IMR-90 (cell line): ENCODE results near the gene CYP17A1. TPM values are rescaled to one million over a fixed set of nuclear protein-coding genes. Genes with fewer than 3 reads are reported as not detected.

Experiments used
- ATAC-seq: fragments of 200-7000 bp; cut with Tn5 transposase; 2 replicates; pipeline ENCODE4 v1.9.1; 2020; ENCODE audit warnings: low read depth, mild to moderate bottlenecking, moderate library complexity
- BruUV-seq: library from RNA; stranded (reverse); fragments of 400-500 nt; replicated peaks from 2 replicates; lab custom pipeline; 2021; lab: Mats Ljungman, UMichigan
- CTCF ChIA-PET: fragments of 300-600 bp; formaldehyde crosslinking; extraction: SDS; loops from one replicate; lab custom pipeline; 2021; ENCODE audit warnings: antibody characterized with exemption; lab: Yijun Ruan, JAX
- POLR2A ChIA-PET: fragments of 300-600 bp; sonication (Branson Sonifier 250); formaldehyde crosslinking; loops from one replicate; lab custom pipeline; 2022; ENCODE audit warnings: antibody characterized with exemption; ENCODE audit not compliant: unreplicated experiment; lab: Charles Lee
- DNase-seq: peaks from one replicate; pipeline ENCODE4 v3.0.0; 2013
- H2AFZ ChIP-seq: replicated peaks from 2 replicates; pipeline ENCODE3; 2013; ENCODE audit warnings: low read length, mild to moderate bottlenecking; ENCODE audit not compliant: poor library complexity
- H2AK5ac ChIP-seq: 2 replicates; pipeline ENCODE4 v1.6.1; 2013; ENCODE audit warnings: low read depth, low read length, inconsistent platforms
- H2AK9ac ChIP-seq: replicated peaks from 2 replicates; pipeline ENCODE3; 2013; ENCODE audit warnings: mild to moderate bottlenecking, low read depth, low read length, moderate library complexity; ENCODE audit not compliant: poor library complexity
- H2BK120ac ChIP-seq: 2 replicates; pipeline ENCODE4 v1.6.1; 2013; ENCODE audit warnings: low read depth, low read length, inconsistent platforms
- H2BK15ac ChIP-seq: 3 replicates; pipeline ENCODE4 v1.6.1; 2013; ENCODE audit warnings: low read depth, low read length, inconsistent platforms
- H2BK20ac ChIP-seq: 2 replicates; pipeline ENCODE4 v1.6.1; 2013; ENCODE audit warnings: low read depth, mild to moderate bottlenecking, inconsistent platforms, low read length, moderate library complexity
- H2BK5ac ChIP-seq: 2 replicates; pipeline ENCODE4 v1.6.1; 2013; ENCODE audit warnings: mild to moderate bottlenecking, low read depth, low read length, inconsistent platforms; ENCODE audit not compliant: poor library complexity, severe bottlenecking
- H3K14ac ChIP-seq: replicated peaks from 2 replicates; pipeline ENCODE4 v1.6.1; 2013; ENCODE audit warnings: low read depth, low read length, inconsistent platforms
- H3K18ac ChIP-seq: 2 replicates; pipeline ENCODE4 v1.6.1; 2013; ENCODE audit warnings: low read depth, low read length, control low read depth
- H3K23ac ChIP-seq: 2 replicates; pipeline ENCODE4 v1.6.1; 2013; ENCODE audit warnings: low read depth, low read length, inconsistent platforms
- H3K27ac ChIP-seq: 2 replicates; pipeline ENCODE4 v1.5.1; 2013; ENCODE audit warnings: mild to moderate bottlenecking, control low read depth, low read length; ENCODE audit not compliant: insufficient read depth
- H3K27me3 ChIP-seq: 2 replicates; pipeline ENCODE4 v1.6.1; 2013; ENCODE audit warnings: low read length; ENCODE audit not compliant: control insufficient read depth, insufficient read depth
- H3K36me3 ChIP-seq: 2 replicates; pipeline ENCODE4 v1.6.1; 2013; ENCODE audit warnings: low read length, mixed read lengths; ENCODE audit not compliant: control insufficient read depth, insufficient read depth
- H3K4ac ChIP-seq: 2 replicates; pipeline ENCODE4 v1.6.1; 2013; ENCODE audit warnings: low read depth, low read length, inconsistent platforms
- H3K4me1 ChIP-seq: 2 replicates; pipeline ENCODE4 v1.6.1; 2013; ENCODE audit warnings: low read length, mixed read lengths; ENCODE audit not compliant: control insufficient read depth, insufficient read depth
- H3K4me2 ChIP-seq: 2 replicates; pipeline ENCODE4 v1.6.1; 2013; ENCODE audit warnings: low read depth, mild to moderate bottlenecking, control low read depth, low read length, moderate library complexity
- H3K4me3 ChIP-seq: 2 replicates; pipeline ENCODE4 v1.5.1; 2013; ENCODE audit warnings: low read depth, mild to moderate bottlenecking, control low read depth, low read length, moderate library complexity; ENCODE audit not compliant: insufficient read depth
- H3K56ac ChIP-seq: 2 replicates; pipeline ENCODE4 v1.6.1; 2013; ENCODE audit warnings: low read length, inconsistent platforms; ENCODE audit not compliant: insufficient read depth; ENCODE audit errors: extremely low read depth
- H3K79me1 ChIP-seq, 2 experiments: 2 replicates each; pipeline ENCODE4 v1.6.1; 2013; ENCODE audit warnings: low read length in 2 of 2, inconsistent platforms in 1 of 2, low read depth in 1 of 2
- H3K9ac ChIP-seq: 2 replicates; pipeline ENCODE4 v1.6.1; 2013; ENCODE audit warnings: low read depth, low read length, control low read depth
- H3K9me1 ChIP-seq: 2 replicates; pipeline ENCODE4 v1.6.1; 2013; ENCODE audit warnings: low read length, inconsistent platforms; ENCODE audit not compliant: insufficient read depth
- H3K9me3 ChIP-seq: 2 replicates; pipeline ENCODE4 v1.6.1; 2013; ENCODE audit warnings: low read length; ENCODE audit not compliant: control insufficient read depth, insufficient read depth
- H4K20me1 ChIP-seq: 2 replicates; pipeline ENCODE4 v1.6.1; 2013; ENCODE audit warnings: low read length, inconsistent platforms; ENCODE audit not compliant: insufficient read depth
- H4K5ac ChIP-seq: 2 replicates; pipeline ENCODE4 v1.6.1; 2013; ENCODE audit warnings: mild to moderate bottlenecking, low read depth, low read length, control low read depth
- H4K8ac ChIP-seq, 2 experiments: 2 replicates each; pipeline ENCODE4 v1.6.1; 2013; ENCODE audit warnings: low read depth in 2 of 2, low read length in 2 of 2, control low read depth in 1 of 2, inconsistent platforms in 1 of 2
- H4K91ac ChIP-seq: 2 replicates; pipeline ENCODE4 v1.6.1; 2013; ENCODE audit warnings: low read depth, low read length, inconsistent platforms; ENCODE audit not compliant: insufficient read depth
- BHLHE40 ChIP-seq: fragments of 150-350 bp; IDR thresholded peaks from 2 replicates; pipeline ENCODE4 v1.6.1; 2016; ENCODE audit warnings: mild to moderate bottlenecking, low read depth, low read length
- CEBPB ChIP-seq: IDR thresholded peaks from 2 replicates; pipeline ENCODE4 v1.6.1; 2012; ENCODE audit warnings: low read depth, low read length, improper control_type of control experiment
- CHD1 ChIP-seq: IDR thresholded peaks from 2 replicates; pipeline ENCODE4 v1.6.1; 2012; ENCODE audit warnings: low read depth, low read length, improper control_type of control experiment
- MXI1 ChIP-seq: IDR thresholded peaks from 2 replicates; pipeline ENCODE4 v1.6.1; 2012; ENCODE audit warnings: low read depth, mild to moderate bottlenecking, low read length, moderate library complexity, borderline replicate concordance
- NFE2L2 ChIP-seq: fragments of 150-350 bp; IDR thresholded peaks from 2 replicates; pipeline ENCODE4 v1.6.1; 2016; ENCODE audit warnings: low read depth, mild to moderate bottlenecking, low read length
- POLR2A ChIP-seq: IDR thresholded peaks from 2 replicates; pipeline ENCODE4 v1.6.1; 2012; ENCODE audit warnings: mild to moderate bottlenecking, low read depth, low read length
- RAD21 ChIP-seq: IDR thresholded peaks from 2 replicates; pipeline ENCODE4 v1.6.1; 2012; ENCODE audit warnings: low read length, improper control_type of control experiment
- RFX5 ChIP-seq: IDR thresholded peaks from 2 replicates; pipeline ENCODE4 v1.8.0; 2012; ENCODE audit warnings: low read depth, mild to moderate bottlenecking, low read length, moderate library complexity
- SMC3 ChIP-seq: fragments of 150-350 bp; IDR thresholded peaks from 2 replicates; pipeline ENCODE4 v1.6.1; 2016; ENCODE audit warnings: low read depth, mild to moderate bottlenecking, antibody characterized with exemption, low read length, moderate library complexity
- WGBS, 2 experiments: methylation state at CpG; one replicate each; pipeline versions ENCODE4 v1.1.5 to v1.1.7; 2013; ENCODE audit warnings: missing lambda C conversion rate in 2 of 2; ENCODE audit not compliant: insufficient read length in 1 of 2; ENCODE audit errors: extremely low coverage in 2 of 2; 5-methylcytosine and 5-hydroxymethylcytosine counted together
- dilution Hi-C: fragments of 300-500 bp; cut with HindIII; formaldehyde crosslinking; loops from one replicate; pipeline ENCODE4 v1.14.3; 2018; ENCODE audit warnings: low sequenced_read_pairs; ENCODE audit not compliant: unreplicated experiment
- in situ Hi-C: fragments of 300-500 bp; cut with MboI; formaldehyde crosslinking; loops from 3 replicates; pipeline ENCODE4 v1.14.3; 2019; ENCODE audit warnings: low sequenced_read_pairs, inconsistent platforms, mixed read lengths
- intact Hi-C: fragments of 100-400 bp; cut with micrococcal nuclease; formaldehyde crosslinking; loops from 2 replicates; pipeline ENCODE4 v1.10.0; 2022
- polyA plus RNA-seq, 3 experiments: library from polyadenylated mRNA; depleted of rRNA; stranded (reverse); fragments of >200 nt; gene quantifications; 2 replicates each; pipeline ENCODE4 v1.2.3, GENCODE V29; 2012; ENCODE audit warnings: low replicate concordance in 1 of 3
- total RNA-seq: library from RNA; depleted of rRNA; stranded (reverse); fragments of >200 nt; gene quantifications from 2 replicates; pipeline ENCODE4 v1.2.3, GENCODE V29; 2012
- TF ChIP-seq, protein P1 (sequence below): fragments of 150-350 bp; IDR thresholded peaks from 2 replicates; pipeline ENCODE4 v1.6.1; 2016; ENCODE audit warnings: low read depth, mild to moderate bottlenecking, low read length, moderate library complexity, borderline replicate concordance
- TF ChIP-seq, protein P2 (sequence below): fragments of 150-350 bp; IDR thresholded peaks from 2 replicates; pipeline ENCODE4 v1.6.1; 2017; ENCODE audit warnings: mild to moderate bottlenecking, antibody characterized with exemption, low read length, low read depth
- TF ChIP-seq, protein P3 (sequence below): conservative IDR thresholded peaks from 2 replicates; pipeline ENCODE4 v1.5.1; 2012; ENCODE audit warnings: mild to moderate bottlenecking, low read depth, low read length, improper control_type of control experiment

Gene CYP17A1
- total and polyA plus RNA-seq, 2 of the 4 experiments (the other 2 are of a cell fraction), result not detected

DNA sequence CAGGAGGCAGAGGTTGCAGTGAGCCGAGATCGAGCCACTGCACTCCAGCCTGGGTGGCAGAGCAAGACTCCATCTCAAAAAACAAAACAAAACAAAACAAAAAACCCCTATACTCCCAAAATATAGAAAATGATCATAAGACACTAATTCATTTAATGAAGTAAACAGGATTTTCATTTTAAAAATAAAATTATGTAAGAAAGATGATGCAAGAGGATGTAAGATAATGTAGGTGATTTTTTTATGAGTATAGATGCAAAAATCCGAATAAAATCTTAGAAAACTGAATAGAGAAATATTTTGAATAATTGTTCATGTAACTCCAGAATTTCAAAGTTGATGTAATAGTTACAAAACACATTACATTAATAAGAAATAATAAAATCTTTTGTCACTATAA, 28.4 kb upstream of the CYP17A1 start:
- H3K4me3 ChIP-seq, result no peak overlapping the region
- H2AFZ ChIP-seq, result no peak overlapping the region
- H3K4me1 ChIP-seq, result peaks cover 5% of the 10 kb centered on the region
- peaks cover 0 to 8% of the 10 kb centered on the region in 2 experiments; a peak in 1 of 4 replicates for H3K79me1 ChIP-seq
- no peaks in the 10 kb centered on the region for H3K27me3 ChIP-seq
- no peak overlapping the region for H2BK5ac ChIP-seq
- H3K56ac ChIP-seq, result no peak overlapping the region
- H4K20me1 ChIP-seq, result no peaks in the 10 kb centered on the region; the same call in 1 of the 2 replicates
- H3K9ac ChIP-seq, result no peak overlapping the region
- WGBS, 2 experiments, result 100% methylated on average over 1 of the region's 3 CpGs; no CpG with 5 or more reads in 1 of the 2 experiments
- CTCF ChIA-PET, result no interaction called here
- no peak overlapping the region for H3K4me2 ChIP-seq
- in situ Hi-C loops (no loop called here), dilution Hi-C loops (no loop called here), intact Hi-C loops (no loop called here)
- H3K27ac ChIP-seq, result no peak overlapping the region
- no peak overlapping the region for H3K14ac ChIP-seq
- H3K9me3 ChIP-seq, result no peaks in the 10 kb centered on the region
- no peak overlapping the region for H3K23ac ChIP-seq
- no peak overlapping the region for H3K18ac ChIP-seq
- TF ChIP-seq, protein P1, sequence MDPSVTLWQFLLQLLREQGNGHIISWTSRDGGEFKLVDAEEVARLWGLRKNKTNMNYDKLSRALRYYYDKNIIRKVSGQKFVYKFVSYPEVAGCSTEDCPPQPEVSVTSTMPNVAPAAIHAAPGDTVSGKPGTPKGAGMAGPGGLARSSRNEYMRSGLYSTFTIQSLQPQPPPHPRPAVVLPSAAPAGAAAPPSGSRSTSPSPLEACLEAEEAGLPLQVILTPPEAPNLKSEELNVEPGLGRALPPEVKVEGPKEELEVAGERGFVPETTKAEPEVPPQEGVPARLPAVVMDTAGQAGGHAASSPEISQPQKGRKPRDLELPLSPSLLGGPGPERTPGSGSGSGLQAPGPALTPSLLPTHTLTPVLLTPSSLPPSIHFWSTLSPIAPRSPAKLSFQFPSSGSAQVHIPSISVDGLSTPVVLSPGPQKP, result no peak
- TF ChIP-seq POLR2A (no peak), RFX5 (no peak), CHD1 (no peak), CEBPB (no peak), RAD21 (no peak), BHLHE40 (no peak), NFE2L2 (no peak), MXI1 (no peak), SMC3 (no peak)
- TF ChIP-seq, protein P2, sequence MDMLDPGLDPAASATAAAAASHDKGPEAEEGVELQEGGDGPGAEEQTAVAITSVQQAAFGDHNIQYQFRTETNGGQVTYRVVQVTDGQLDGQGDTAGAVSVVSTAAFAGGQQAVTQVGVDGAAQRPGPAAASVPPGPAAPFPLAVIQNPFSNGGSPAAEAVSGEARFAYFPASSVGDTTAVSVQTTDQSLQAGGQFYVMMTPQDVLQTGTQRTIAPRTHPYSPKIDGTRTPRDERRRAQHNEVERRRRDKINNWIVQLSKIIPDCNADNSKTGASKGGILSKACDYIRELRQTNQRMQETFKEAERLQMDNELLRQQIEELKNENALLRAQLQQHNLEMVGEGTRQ, result no peak
- TF ChIP-seq, protein P3, sequence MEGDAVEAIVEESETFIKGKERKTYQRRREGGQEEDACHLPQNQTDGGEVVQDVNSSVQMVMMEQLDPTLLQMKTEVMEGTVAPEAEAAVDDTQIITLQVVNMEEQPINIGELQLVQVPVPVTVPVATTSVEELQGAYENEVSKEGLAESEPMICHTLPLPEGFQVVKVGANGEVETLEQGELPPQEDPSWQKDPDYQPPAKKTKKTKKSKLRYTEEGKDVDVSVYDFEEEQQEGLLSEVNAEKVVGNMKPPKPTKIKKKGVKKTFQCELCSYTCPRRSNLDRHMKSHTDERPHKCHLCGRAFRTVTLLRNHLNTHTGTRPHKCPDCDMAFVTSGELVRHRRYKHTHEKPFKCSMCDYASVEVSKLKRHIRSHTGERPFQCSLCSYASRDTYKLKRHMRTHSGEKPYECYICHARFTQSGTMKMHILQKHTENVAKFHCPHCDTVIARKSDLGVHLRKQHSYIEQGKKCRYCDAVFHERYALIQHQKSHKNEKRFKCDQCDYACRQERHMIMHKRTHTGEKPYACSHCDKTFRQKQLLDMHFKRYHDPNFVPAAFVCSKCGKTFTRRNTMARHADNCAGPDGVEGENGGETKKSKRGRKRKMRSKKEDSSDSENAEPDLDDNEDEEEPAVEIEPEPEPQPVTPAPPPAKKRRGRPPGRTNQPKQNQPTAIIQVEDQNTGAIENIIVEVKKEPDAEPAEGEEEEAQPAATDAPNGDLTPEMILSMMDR, result no peak
- POLR2A ChIA-PET, result no interaction called here
- ATAC-seq (no peak), DNase-seq (no peak)
- H2BK15ac ChIP-seq, result no peak overlapping the region
- H2AK9ac ChIP-seq, result no peak overlapping the region
- no peak overlapping the region for H4K91ac ChIP-seq
- no peak overlapping the region for H4K8ac ChIP-seq
- no peak overlapping the region for H2BK20ac ChIP-seq
- BruUV-seq, result no TSS peak
- H3K4ac ChIP-seq, result no peak overlapping the region
- 0 out of 2 replicates have a peak, but pooled peaks cover 8% of the 10 kb centered on the region for H3K9me1 ChIP-seq
- no peak overlapping the region for H2AK5ac ChIP-seq
- H2BK120ac ChIP-seq, result no peak overlapping the region
- H3K36me3 ChIP-seq, result peaks cover 2% of the 10 kb centered on the region; the same call in 1 of the 2 replicates
- no peak overlapping the region for H4K5ac ChIP-seq
